ENCODE data around the gene EVA1A.

Gene EVA1A

GRCh38 chr2:75555701-75556100 is 5.0 kb downstream of the EVA1A start:
- H2AFZ ChIP-seq (ENCODE audit: low read depth, low read length): no peak overlapping the region
- peaks cover 10% of the 10 kb centered on the region for H3K4me1 ChIP-seq (ENCODE audit: insufficient read depth, low read length)
- H3K9me3 ChIP-seq (ENCODE audit: low read length): no peaks in the 10 kb centered on the region
- no peaks in the 10 kb centered on the region for H3K36me3 ChIP-seq (ENCODE audit: insufficient read depth, low read length)
- no peak overlapping the region for H3K4me3 ChIP-seq (ENCODE audit: low read length)
- H3K27me3 ChIP-seq (ENCODE audit: insufficient read depth, low read length): peaks cover 9% of the 10 kb centered on the region

GRCh38 chr2:75553935-75554531 is 6.7 kb downstream of the EVA1A start:
- Histone ChIP-seq H3K4me1 (ENCODE audit: insufficient read depth, low read length) (peaks cover 5% of the 10 kb centered on the region), H2AFZ (ENCODE audit: low read depth, low read length) (no peak overlapping the region), H3K4me3 (ENCODE audit: low read length) (no peak overlapping the region), H3K27me3 (ENCODE audit: insufficient read depth, low read length) (peaks cover 2% of the 10 kb centered on the region), H3K9me3 (ENCODE audit: low read length) (no peaks in the 10 kb centered on the region), H3K36me3 (ENCODE audit: insufficient read depth, low read length) (no peaks in the 10 kb centered on the region)

GRCh38 chr2:75552222-75552621 is 8.5 kb downstream of the EVA1A start:
- Histone ChIP-seq H3K27me3 (ENCODE audit: insufficient read depth, low read length) (no peaks in the 10 kb centered on the region), H3K9me3 (ENCODE audit: low read length) (no peaks in the 10 kb centered on the region), H3K4me3 (ENCODE audit: low read length) (no peak overlapping the region), H3K4me1 (ENCODE audit: insufficient read depth, low read length) (peaks cover 5% of the 10 kb centered on the region), H3K36me3 (ENCODE audit: insufficient read depth, low read length) (no peaks in the 10 kb centered on the region), H2AFZ (ENCODE audit: low read depth, low read length) (no peak overlapping the region)

- peaks cover 5% of the 10 kb centered on the region for H3K4me1 ChIP-seq (ENCODE audit: insufficient read depth, low read length)
- H3K27me3 ChIP-seq (ENCODE audit: insufficient read depth, low read length): no peaks in the 10 kb centered on the region
- no peaks in the 10 kb centered on the region for H3K36me3 ChIP-seq (ENCODE audit: insufficient read depth, low read length)
- no peaks in the 10 kb centered on the region for H3K9me3 ChIP-seq (ENCODE audit: low read length)
- no peak overlapping the region for H2AFZ ChIP-seq (ENCODE audit: low read depth, low read length)
- H3K4me3 ChIP-seq (ENCODE audit: low read length): no peak overlapping the region
Observed at GRCh38 chr2:75551434-75551833, 9.3 kb downstream of the EVA1A start.

GRCh38 chr2:75549401-75550253 is 11.1 kb downstream of the EVA1A start:
- H3K9me3 ChIP-seq (ENCODE audit: low read length): no peaks in the 10 kb centered on the region
- H3K4me1 ChIP-seq (ENCODE audit: insufficient read depth, low read length): peaks cover 18% of the 10 kb centered on the region
- H2AFZ ChIP-seq (ENCODE audit: low read depth, low read length): no peak overlapping the region
- no peak overlapping the region for H3K4me3 ChIP-seq (ENCODE audit: low read length)
- no peaks in the 10 kb centered on the region for H3K36me3 ChIP-seq (ENCODE audit: insufficient read depth, low read length)
- no peaks in the 10 kb centered on the region for H3K27me3 ChIP-seq (ENCODE audit: insufficient read depth, low read length)

- Histone ChIP-seq H3K9me3 (ENCODE audit: low read length) (no peaks in the 10 kb centered on the region), H3K27me3 (ENCODE audit: insufficient read depth, low read length) (no peaks in the 10 kb centered on the region), H3K36me3 (ENCODE audit: insufficient read depth, low read length) (no peaks in the 10 kb centered on the region), H3K4me1 (ENCODE audit: insufficient read depth, low read length) (peaks cover 13% of the 10 kb centered on the region), H2AFZ (ENCODE audit: low read depth, low read length) (no peak overlapping the region), H3K4me3 (ENCODE audit: low read length) (no peak overlapping the region)
Observed at GRCh38 chr2:75548036-75548573, 12.6 kb downstream of the EVA1A start.

- Histone ChIP-seq H3K4me3 (ENCODE audit: low read length) (no peak overlapping the region), H3K4me1 (ENCODE audit: insufficient read depth, low read length) (peaks cover 13% of the 10 kb centered on the region), H3K36me3 (ENCODE audit: insufficient read depth, low read length) (no peaks in the 10 kb centered on the region), H3K9me3 (ENCODE audit: low read length) (no peaks in the 10 kb centered on the region), H3K27me3 (ENCODE audit: insufficient read depth, low read length) (no peaks in the 10 kb centered on the region), H2AFZ (ENCODE audit: low read depth, low read length) (no peak overlapping the region)
Observed at GRCh38 chr2:75547345-75548035, 13.2 kb downstream of the EVA1A start.

- no peaks in the 10 kb centered on the region for H3K9me3 ChIP-seq (ENCODE audit: low read length)
- H3K4me1 ChIP-seq (ENCODE audit: insufficient read depth, low read length): peaks cover 13% of the 10 kb centered on the region
- H3K27me3 ChIP-seq (ENCODE audit: insufficient read depth, low read length): no peaks in the 10 kb centered on the region
- no peak overlapping the region for H3K4me3 ChIP-seq (ENCODE audit: low read length)
- no peak overlapping the region for H2AFZ ChIP-seq (ENCODE audit: low read depth, low read length)
- H3K36me3 ChIP-seq (ENCODE audit: insufficient read depth, low read length): no peaks in the 10 kb centered on the region
Observed at GRCh38 chr2:75545922-75546321, 14.8 kb downstream of the EVA1A start.

GRCh38 chr2:75545387-75545786 is 15.4 kb downstream of the EVA1A start:
- Histone ChIP-seq H3K9me3 (ENCODE audit: low read length) (no peaks in the 10 kb centered on the region), H3K27me3 (ENCODE audit: insufficient read depth, low read length) (no peaks in the 10 kb centered on the region), H3K36me3 (ENCODE audit: insufficient read depth, low read length) (no peaks in the 10 kb centered on the region)

GRCh38 chr2:75543446-75543845 is 17.3 kb downstream of the EVA1A start:
- Histone ChIP-seq H3K4me3 (ENCODE audit: low read length) (no peak overlapping the region), H3K4me1 (ENCODE audit: insufficient read depth, low read length) (peaks cover 13% of the 10 kb centered on the region), H3K36me3 (ENCODE audit: insufficient read depth, low read length) (no peaks in the 10 kb centered on the region), H3K9me3 (ENCODE audit: low read length) (no peaks in the 10 kb centered on the region), H2AFZ (ENCODE audit: low read depth, low read length) (no peak overlapping the region), H3K27me3 (ENCODE audit: insufficient read depth, low read length) (no peaks in the 10 kb centered on the region)

More at GRCh38 chr2:75545387-75545786, 15.4 kb downstream of the EVA1A start:
- Histone ChIP-seq H2AFZ (ENCODE audit: low read depth, low read length) (no peak overlapping the region), H3K4me1 (ENCODE audit: insufficient read depth, low read length) (peaks cover 13% of the 10 kb centered on the region), H3K4me3 (ENCODE audit: low read length) (no peak overlapping the region)

GRCh38 chr2:75541430-75541829 is 19.3 kb downstream of the EVA1A start:
- Histone ChIP-seq H3K4me1 (ENCODE audit: insufficient read depth, low read length) (peaks cover 13% of the 10 kb centered on the region), H2AFZ (ENCODE audit: low read depth, low read length) (no peak overlapping the region), H3K27me3 (ENCODE audit: insufficient read depth, low read length) (no peaks in the 10 kb centered on the region), H3K4me3 (ENCODE audit: low read length) (no peak overlapping the region), H3K36me3 (ENCODE audit: insufficient read depth, low read length) (no peaks in the 10 kb centered on the region), H3K9me3 (ENCODE audit: low read length) (no peaks in the 10 kb centered on the region)

GRCh38 chr2:75540994-75541393 is 19.7 kb downstream of the EVA1A start:
- peaks cover 9% of the 10 kb centered on the region for H3K4me1 ChIP-seq (ENCODE audit: insufficient read depth, low read length)
- no peak overlapping the region for H3K4me3 ChIP-seq (ENCODE audit: low read length)
- H3K36me3 ChIP-seq (ENCODE audit: insufficient read depth, low read length): no peaks in the 10 kb centered on the region
- H2AFZ ChIP-seq (ENCODE audit: low read depth, low read length): no peak overlapping the region
- no peaks in the 10 kb centered on the region for H3K9me3 ChIP-seq (ENCODE audit: low read length)
- no peaks in the 10 kb centered on the region for H3K27me3 ChIP-seq (ENCODE audit: insufficient read depth, low read length)
